ENCODE data around the gene CCDC158.
"Not testable (repeated sequence)": the region's sequence is repeated elsewhere in the genome, so short reads cannot be mapped to it uniquely, and the experiment has no call there.

CCDC158 gene

GRCh38 chr4:76363556-76364290 lies 57.2 kb downstream of the CCDC158 start:
- TF ChIP-seq CTCF (IDR thresholded peaks at IDR 0.05; ENCODE audit: low read length, missing control alignments) = no peak
- no peak for DNase-seq (ENCODE audit: low read depth)
- H3K4me3 ChIP-seq (replicated peaks; ENCODE audit: low read depth, low read length) = no peak overlapping the region

GRCh38 chr4:76361689-76362412 lies 59.1 kb downstream of the CCDC158 start:
- no peak overlapping the region for H3K4me3 ChIP-seq (replicated peaks; ENCODE audit: low read depth, low read length)
- TF ChIP-seq CTCF (IDR thresholded peaks at IDR 0.05; ENCODE audit: low read length, missing control alignments) = no peak
- DNase-seq (ENCODE audit: low read depth) = no peak

- DNase-seq (ENCODE audit: low read depth); H3K4me3 ChIP-seq (replicated peaks; ENCODE audit: low read depth, low read length): not testable (repeated sequence)
Observed at GRCh38 chr4:76359881-76360466, 61.0 kb downstream of the CCDC158 start.

- no peak overlapping the region for H3K4me3 ChIP-seq (replicated peaks; ENCODE audit: low read depth, low read length)
- TF ChIP-seq CTCF (IDR thresholded peaks at IDR 0.05; ENCODE audit: low read length, missing control alignments) = no peak
- no peak for DNase-seq (ENCODE audit: low read depth)
Observed at GRCh38 chr4:76357981-76358380, 63.0 kb downstream of the CCDC158 start.

GRCh38 chr4:76354517-76355473 lies 66.1 kb downstream of the CCDC158 start:
- TF ChIP-seq CTCF (IDR thresholded peaks at IDR 0.05; ENCODE audit: low read length, missing control alignments) = no peak
- DNase-seq (ENCODE audit: low read depth) = peak; percentile 26

GRCh38 chr4:76342803-76343202 lies 78.1 kb downstream of the CCDC158 start:
- DNase-seq (ENCODE audit: low read depth) = no peak
- no peak for TF ChIP-seq CTCF (IDR thresholded peaks at IDR 0.05; ENCODE audit: low read length, missing control alignments)
- H3K4me3 ChIP-seq (replicated peaks; ENCODE audit: low read depth, low read length) = no peak overlapping the region

More at GRCh38 chr4:76354517-76355473, 66.1 kb downstream of the CCDC158 start:
- no peak overlapping the region for H3K4me3 ChIP-seq (replicated peaks; ENCODE audit: low read depth, low read length)

Data from fibroblast of pulmonary artery (primary cell).